ENCODE results near the gene APOC3. TPM values are rescaled to one million over a fixed set of nuclear protein-coding genes. Genes with fewer than 3 reads are reported as not detected.

Gene APOC3
- total and polyA plus RNA-seq, 2 of the 4 experiments (the other 2 are of a cell fraction), result not detected

- Histone ChIP-seq H2AFZ (replicated peaks; ENCODE audit: low read length, poor library complexity) (no peak overlapping the region), H2BK5ac (ENCODE audit: low read depth, low read length, poor library complexity, severe bottlenecking) (no peak overlapping the region), H3K9ac (ENCODE audit: low read depth, low read length) (no peak overlapping the region), H3K9me1 (ENCODE audit: insufficient read depth, low read length) (peaks cover 9% of the 10 kb centered on the region), H3K79me1 (ENCODE audit: low read depth in 1 of 2, low read length in 2 of 2) (0 out of 4 replicates have a peak, but pooled peaks cover 0 to 1% of the 10 kb centered on the region in 2 experiments), H3K18ac (ENCODE audit: low read depth, low read length) (no peak overlapping the region), H4K91ac (ENCODE audit: insufficient read depth, low read depth, low read length) (no peak overlapping the region), H3K14ac (replicated peaks; ENCODE audit: low read depth, low read length) (no peak overlapping the region), H3K9me3 (ENCODE audit: control insufficient read depth, insufficient read depth, low read length) (no peaks in the 10 kb centered on the region), H2AK9ac (replicated peaks; ENCODE audit: low read depth, low read length, poor library complexity) (no peak overlapping the region), H2BK20ac (ENCODE audit: low read depth, low read length) (no peak overlapping the region), H2AK5ac (ENCODE audit: low read depth, low read length) (no peak overlapping the region), H3K4me3 (ENCODE audit: insufficient read depth, low read depth, low read length) (no peak overlapping the region), H3K4me1 (ENCODE audit: control insufficient read depth, insufficient read depth, low read length) (peaks cover 12% of the 10 kb centered on the region), H4K5ac (ENCODE audit: low read depth, low read length) (no peak overlapping the region), H3K27me3 (ENCODE audit: control insufficient read depth, insufficient read depth, low read length) (no peaks in the 10 kb centered on the region), H2BK15ac (ENCODE audit: low read depth, low read length) (no peak overlapping the region), H3K56ac (ENCODE audit: extremely low read depth, insufficient read depth, low read length) (no peak overlapping the region), H2BK120ac (ENCODE audit: low read depth, low read length) (no peak overlapping the region), H3K4ac (ENCODE audit: low read depth, low read length) (no peak overlapping the region), H3K4me2 (ENCODE audit: low read depth, low read length) (no peak overlapping the region), H4K20me1 (ENCODE audit: insufficient read depth, low read length) (no peaks in the 10 kb centered on the region), H3K27ac (ENCODE audit: insufficient read depth, low read length) (no peak overlapping the region), H3K36me3 (ENCODE audit: control insufficient read depth, insufficient read depth, low read length) (peaks cover 37% of the 10 kb centered on the region), H3K23ac (ENCODE audit: low read depth, low read length) (no peak overlapping the region), H4K8ac (ENCODE audit: low read depth in 2 of 2, low read length in 2 of 2) (no peak overlapping the region)
- dilution Hi-C loops (cut with HindIII; ENCODE audit: low sequenced_read_pairs, unreplicated experiment) (no loop called here), intact Hi-C loops (cut with micrococcal nuclease) (no loop called here), in situ Hi-C loops (cut with MboI; ENCODE audit: low sequenced_read_pairs) (no loop called here)
- CTCF ChIA-PET, result no interaction called here
- WGBS, 2 experiments (ENCODE audit: extremely low coverage in 2 of 2, insufficient read length in 1 of 2), result no CpG with 5 or more reads among the region's 1 CpG
- POLR2A ChIA-PET (ENCODE audit: unreplicated experiment), result no interaction called here
- ATAC-seq (ENCODE audit: low read depth), result no peak; the same call in 1 of the 2 replicates
- TF ChIP-seq SMC3 (IDR thresholded peaks at IDR 0.05; ENCODE audit: low read depth, low read length) (no peak), MAFK (IDR thresholded peaks at IDR 0.05; ENCODE audit: low read depth, low read length) (no peak), BHLHE40 (IDR thresholded peaks at IDR 0.05; ENCODE audit: low read depth, low read length) (no peak), RFX5 (IDR thresholded peaks at IDR 0.05; ENCODE audit: low read depth, low read length) (no peak), USF2 (IDR thresholded peaks at IDR 0.05; ENCODE audit: low read depth, low read length) (no peak), MAZ (IDR thresholded peaks at IDR 0.05; ENCODE audit: borderline replicate concordance, low read depth, low read length) (no peak), CEBPB (IDR thresholded peaks at IDR 0.05; ENCODE audit: low read depth, low read length) (no peak), FOS (IDR thresholded peaks at IDR 0.05; ENCODE audit: low read depth, low read length) (no peak), CHD1 (IDR thresholded peaks at IDR 0.05; ENCODE audit: low read depth, low read length) (no peak), RCOR1 (IDR thresholded peaks at IDR 0.05; ENCODE audit: insufficient replicate concordance, low read length) (no peak), NFE2L2 (IDR thresholded peaks at IDR 0.05; ENCODE audit: low read depth, low read length) (no peak), CTCF (conservative IDR thresholded peaks at IDR 0.05; ENCODE audit: low read depth, low read length) (no peak), RAD21 (IDR thresholded peaks at IDR 0.05; ENCODE audit: low read length) (no peak), MXI1 (IDR thresholded peaks at IDR 0.05; ENCODE audit: borderline replicate concordance, low read depth, low read length) (no peak), POLR2A (IDR thresholded peaks at IDR 0.05; ENCODE audit: low read depth, low read length) (no peak)
- TF ChIP-seq, protein P1, sequence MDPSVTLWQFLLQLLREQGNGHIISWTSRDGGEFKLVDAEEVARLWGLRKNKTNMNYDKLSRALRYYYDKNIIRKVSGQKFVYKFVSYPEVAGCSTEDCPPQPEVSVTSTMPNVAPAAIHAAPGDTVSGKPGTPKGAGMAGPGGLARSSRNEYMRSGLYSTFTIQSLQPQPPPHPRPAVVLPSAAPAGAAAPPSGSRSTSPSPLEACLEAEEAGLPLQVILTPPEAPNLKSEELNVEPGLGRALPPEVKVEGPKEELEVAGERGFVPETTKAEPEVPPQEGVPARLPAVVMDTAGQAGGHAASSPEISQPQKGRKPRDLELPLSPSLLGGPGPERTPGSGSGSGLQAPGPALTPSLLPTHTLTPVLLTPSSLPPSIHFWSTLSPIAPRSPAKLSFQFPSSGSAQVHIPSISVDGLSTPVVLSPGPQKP (IDR thresholded peaks at IDR 0.05; ENCODE audit: borderline replicate concordance, low read depth, low read length), result no peak
- peak; percentile 37 for DNase-seq
- BruUV-seq (replicated peaks), result no TSS peak
These were observed 36.0 kb downstream of the APOC3 start for GRCh38 chr11:116865696-116866095.
